Measurements from ENCODE around the gene SMIM43. TPM values are rescaled to one million over a fixed set of nuclear protein-coding genes. Genes with fewer than 3 reads are reported as not detected.

The SMIM43 gene
- total RNA-seq, 1 experiment from 2014 or later = not detected

GRCh38 chr4:121769341-121769740 lies 4.4 kb upstream of the SMIM43 start:
- DNase-seq (no peak), ATAC-seq (no peak)
- TF ChIP-seq EZH2 (IDR thresholded peaks at IDR 0.05; ENCODE audit: low read length, unreplicated experiment) (no peak), CTCF (conservative IDR thresholded peaks at IDR 0.05; ENCODE audit: low read depth, low read length) (no peak), EZH2phosphoT487 (IDR thresholded peaks at IDR 0.05; ENCODE audit: borderline replicate concordance, low read length) (no peak)
- no peaks in the 10 kb centered on the region for H4K20me1 ChIP-seq (ENCODE audit: low read length)
- H3K9me2 ChIP-seq (replicated peaks; ENCODE audit: low read length) = no peaks in the 10 kb centered on the region
- no peak overlapping the region for H3K4me2 ChIP-seq (ENCODE audit: low read length)
- H3K9ac ChIP-seq (ENCODE audit: low read length) = no peak overlapping the region
- intact Hi-C loops (cut with micrococcal nuclease) = no loop called here
- no peak overlapping the region for H2AFZ ChIP-seq (ENCODE audit: low read length)
- ChIA-PET CTCF (no interaction called here), POLR2A (ENCODE audit: unreplicated experiment) (no interaction called here)
- no peaks in the 10 kb centered on the region; the same call in 1 of the 2 replicates for H3K4me1 ChIP-seq (ENCODE audit: insufficient read depth, low read length)
- no peak overlapping the region for H3K4me3 ChIP-seq (ENCODE audit: low read length)
- H3K9me3 ChIP-seq (ENCODE audit: low read length) = no peaks in the 10 kb centered on the region
- H3K27me3 ChIP-seq (ENCODE audit: low read length) = no peaks in the 10 kb centered on the region
- no peaks in the 10 kb centered on the region for H3F3A ChIP-seq (ENCODE audit: low read length, unreplicated experiment)
- no peak overlapping the region for H3K27ac ChIP-seq (ENCODE audit: low read length)
- BruUV-seq (replicated peaks) = no TSS peak
- H3K79me2 ChIP-seq (ENCODE audit: low read length) = no peaks in the 10 kb centered on the region
- H3K36me3 ChIP-seq (ENCODE audit: low read depth, low read length) = no peaks in the 10 kb centered on the region

- Histone ChIP-seq H3K4me2 (ENCODE audit: low read length) (no peak overlapping the region), H3K4me3 (ENCODE audit: low read length) (no peak overlapping the region), H3K9me3 (ENCODE audit: low read length) (no peaks in the 10 kb centered on the region), H3K36me3 (ENCODE audit: low read depth, low read length) (no peaks in the 10 kb centered on the region), H3K79me2 (ENCODE audit: low read length) (no peaks in the 10 kb centered on the region), H3K9ac (ENCODE audit: low read length) (no peak overlapping the region), H4K20me1 (ENCODE audit: low read length) (no peaks in the 10 kb centered on the region), H3K27me3 (ENCODE audit: low read length) (no peaks in the 10 kb centered on the region), H2AFZ (ENCODE audit: low read length) (no peak overlapping the region), H3K27ac (ENCODE audit: low read length) (no peak overlapping the region), H3K9me2 (replicated peaks; ENCODE audit: low read length) (no peaks in the 10 kb centered on the region), H3F3A (ENCODE audit: low read length, unreplicated experiment) (no peaks in the 10 kb centered on the region), H3K4me1 (ENCODE audit: insufficient read depth, low read length) (no peaks in the 10 kb centered on the region; the same call in 1 of the 2 replicates)
- POLR2A ChIA-PET (ENCODE audit: unreplicated experiment) = no interaction called here
- no peak for DNase-seq
- BruUV-seq (replicated peaks) = no TSS peak
- CTCF ChIA-PET = no interaction called here
- no peak for ATAC-seq
- TF ChIP-seq EZH2phosphoT487 (IDR thresholded peaks at IDR 0.05; ENCODE audit: borderline replicate concordance, low read length) = no peak
- TF ChIP-seq CTCF (conservative IDR thresholded peaks at IDR 0.05; ENCODE audit: low read depth, low read length) = no peak
- no peak for TF ChIP-seq EZH2 (IDR thresholded peaks at IDR 0.05; ENCODE audit: low read length, unreplicated experiment)
- intact Hi-C loops (cut with micrococcal nuclease) = no loop called here
These were observed 2.2 kb upstream of the SMIM43 start for GRCh38 chr4:121767166-121767565.

GRCh38 chr4:121765971-121766538 lies 1.1 kb upstream of the SMIM43 start:
- TF ChIP-seq EZH2 (IDR thresholded peaks at IDR 0.05; ENCODE audit: low read length, unreplicated experiment) = no peak
- TF ChIP-seq CTCF (conservative IDR thresholded peaks at IDR 0.05; ENCODE audit: low read depth, low read length) = no peak
- TF ChIP-seq EZH2phosphoT487 (IDR thresholded peaks at IDR 0.05; ENCODE audit: borderline replicate concordance, low read length) = no peak
- no peaks in the 10 kb centered on the region for H3F3A ChIP-seq (ENCODE audit: low read length, unreplicated experiment)
- no TSS peak for BruUV-seq (replicated peaks)
- intact Hi-C loops (cut with micrococcal nuclease) = no loop called here
- no peak overlapping the region for H3K4me3 ChIP-seq (ENCODE audit: low read length)
- H3K4me2 ChIP-seq (ENCODE audit: low read length) = no peak overlapping the region
- no peak overlapping the region for H3K9ac ChIP-seq (ENCODE audit: low read length)
- no peaks in the 10 kb centered on the region for H3K9me3 ChIP-seq (ENCODE audit: low read length)
- no peaks in the 10 kb centered on the region for H3K27me3 ChIP-seq (ENCODE audit: low read length)
- no peak overlapping the region for H3K27ac ChIP-seq (ENCODE audit: low read length)
- no peak overlapping the region for H2AFZ ChIP-seq (ENCODE audit: low read length)
- no peaks in the 10 kb centered on the region for H3K36me3 ChIP-seq (ENCODE audit: low read depth, low read length)
- no peak for ATAC-seq
- DNase-seq = no peak
- H3K9me2 ChIP-seq (replicated peaks; ENCODE audit: low read length) = no peaks in the 10 kb centered on the region
- POLR2A ChIA-PET (ENCODE audit: unreplicated experiment) = no interaction called here
- no peaks in the 10 kb centered on the region for H3K79me2 ChIP-seq (ENCODE audit: low read length)
- CTCF ChIA-PET = no interaction called here
- H4K20me1 ChIP-seq (ENCODE audit: low read length) = no peaks in the 10 kb centered on the region
- no peaks in the 10 kb centered on the region; the same call in 1 of the 2 replicates for H3K4me1 ChIP-seq (ENCODE audit: insufficient read depth, low read length)

All from PC-3 (cell line).